ENCODE results near the gene RBMS3. TPM values are rescaled to one million over a fixed set of nuclear protein-coding genes. Genes with fewer than 3 reads are reported as not detected.
A peak's percentile ranks its signal among the peaks of the same experiment; 100 is the strongest.

The RBMS3 gene
- total and polyA plus RNA-seq, 4 donors, result 26.8 to 203 (median 94.8) TPM

GRCh38 chr3:29363110-29363509 is 82.2 kb downstream of the RBMS3 start:
- no peak for ATAC-seq (ENCODE audit: low FRiP score)
- WGBS, 2 donors, result 0 to 4% methylated on average over 2 of the region's 2 CpGs
- Histone ChIP-seq H3K27me3 (ENCODE audit: control insufficient read depth in 1 of 2, insufficient read depth in 2 of 2, low read length in 1 of 2) (no peaks in the 10 kb centered on the region), H3K4me1 (ENCODE audit: control insufficient read depth in 1 of 2, insufficient read depth in 2 of 2, low read length in 2 of 2) (peaks cover 3% of the 10 kb centered on the region in 2 donors), H3K27ac (ENCODE audit: low read depth in 1 of 2, low read length in 2 of 2) (peak overlapping the region in 1 of 2 donors; percentile 48), H3K36me3 (ENCODE audit: control insufficient read depth in 1 of 2, insufficient read depth in 2 of 2, low read length in 1 of 2) (no peaks in the 10 kb centered on the region), H3K9me3 (ENCODE audit: control insufficient read depth, low read length) (no peaks in the 10 kb centered on the region), H3K4me3 (ENCODE audit: low read length in 2 of 2) (no peak overlapping the region)
- DNase-seq, result no peak
- intact Hi-C loops (cut with DNase I), result no loop called here

GRCh38 chr3:29370021-29370420 is 89.2 kb downstream of the RBMS3 start:
- Histone ChIP-seq H3K4me3 (ENCODE audit: low read length in 2 of 2) (no peak overlapping the region), H3K4me1 (ENCODE audit: control insufficient read depth in 1 of 2, insufficient read depth in 2 of 2, low read length in 2 of 2) (peaks cover 2 to 6% of the 10 kb centered on the region in 2 donors), H3K27me3 (ENCODE audit: control insufficient read depth in 1 of 2, insufficient read depth in 2 of 2, low read length in 1 of 2) (no peaks in the 10 kb centered on the region), H3K9me3 (ENCODE audit: control insufficient read depth, low read length) (no peaks in the 10 kb centered on the region), H3K36me3 (ENCODE audit: control insufficient read depth in 1 of 2, insufficient read depth in 2 of 2, low read length in 1 of 2) (no peaks in the 10 kb centered on the region), H3K27ac (ENCODE audit: low read depth in 1 of 2, low read length in 2 of 2) (no peak overlapping the region)
- 82 to 89% methylated on average over 4 of the region's 4 CpGs for WGBS, 2 donors
- intact Hi-C loops (cut with DNase I), result no loop called here
- no peak for ATAC-seq (ENCODE audit: low FRiP score)
- DNase-seq, result no peak

GRCh38 chr3:29370476-29371420 is 89.9 kb downstream of the RBMS3 start:
- DNase-seq (no peak), ATAC-seq (ENCODE audit: low FRiP score) (no peak)
- H3K36me3 ChIP-seq (ENCODE audit: control insufficient read depth in 1 of 2, insufficient read depth in 2 of 2, low read length in 1 of 2), result no peaks in the 10 kb centered on the region
- 33 to 61% methylated on average over 4 of the region's 4 CpGs for WGBS, 2 donors
- no peak overlapping the region for H3K4me3 ChIP-seq (ENCODE audit: low read length in 2 of 2)
- H3K27ac ChIP-seq (ENCODE audit: low read depth in 1 of 2, low read length in 2 of 2), result no peak overlapping the region
- intact Hi-C loops (cut with DNase I), result no loop called here
- no peaks in the 10 kb centered on the region for H3K9me3 ChIP-seq (ENCODE audit: control insufficient read depth, low read length)
- H3K4me1 ChIP-seq (ENCODE audit: control insufficient read depth in 1 of 2, insufficient read depth in 2 of 2, low read length in 2 of 2), result peaks cover 2% of the 10 kb centered on the region in 2 donors
- no peaks in the 10 kb centered on the region for H3K27me3 ChIP-seq (ENCODE audit: control insufficient read depth in 1 of 2, insufficient read depth in 2 of 2, low read length in 1 of 2)

- no peak for DNase-seq
- peaks cover 2% of the 10 kb centered on the region in 2 donors for H3K4me1 ChIP-seq (ENCODE audit: control insufficient read depth in 1 of 2, insufficient read depth in 2 of 2, low read length in 2 of 2)
- ATAC-seq (ENCODE audit: low FRiP score), result no peak
- H3K27ac ChIP-seq (ENCODE audit: low read depth in 1 of 2, low read length in 2 of 2), result no peak overlapping the region
- intact Hi-C loops (cut with DNase I), result no loop called here
- no peaks in the 10 kb centered on the region for H3K9me3 ChIP-seq (ENCODE audit: control insufficient read depth, low read length)
- no peaks in the 10 kb centered on the region for H3K27me3 ChIP-seq (ENCODE audit: control insufficient read depth in 1 of 2, insufficient read depth in 2 of 2, low read length in 1 of 2)
- no peak overlapping the region for H3K4me3 ChIP-seq (ENCODE audit: low read length in 2 of 2)
- no peaks in the 10 kb centered on the region for H3K36me3 ChIP-seq (ENCODE audit: control insufficient read depth in 1 of 2, insufficient read depth in 2 of 2, low read length in 1 of 2)
Measured at GRCh38 chr3:29373131-29373680, 92.3 kb downstream of the RBMS3 start.

- Histone ChIP-seq H3K36me3 (ENCODE audit: control insufficient read depth in 1 of 2, insufficient read depth in 2 of 2, low read length in 1 of 2) (no peaks in the 10 kb centered on the region), H3K4me3 (ENCODE audit: low read length in 2 of 2) (no peak overlapping the region), H3K4me1 (ENCODE audit: control insufficient read depth in 1 of 2, insufficient read depth in 2 of 2, low read length in 2 of 2) (peaks cover 0 to 2% of the 10 kb centered on the region in 2 donors), H3K27me3 (ENCODE audit: control insufficient read depth in 1 of 2, insufficient read depth in 2 of 2, low read length in 1 of 2) (no peaks in the 10 kb centered on the region), H3K27ac (ENCODE audit: low read depth in 1 of 2, low read length in 2 of 2) (no peak overlapping the region), H3K9me3 (ENCODE audit: control insufficient read depth, low read length) (no peaks in the 10 kb centered on the region)
- no peak for DNase-seq
- intact Hi-C loops (cut with DNase I), result no loop called here
- no peak for ATAC-seq (ENCODE audit: low FRiP score)
Measured at GRCh38 chr3:29374226-29374625, 93.4 kb downstream of the RBMS3 start.

- DNase-seq (no peak), ATAC-seq (ENCODE audit: low FRiP score) (no peak)
- Histone ChIP-seq H3K9me3 (ENCODE audit: control insufficient read depth, low read length) (no peaks in the 10 kb centered on the region), H3K36me3 (ENCODE audit: control insufficient read depth in 1 of 2, insufficient read depth in 2 of 2, low read length in 1 of 2) (no peaks in the 10 kb centered on the region), H3K4me3 (ENCODE audit: low read length in 2 of 2) (no peak overlapping the region), H3K4me1 (ENCODE audit: control insufficient read depth in 1 of 2, insufficient read depth in 2 of 2, low read length in 2 of 2) (peaks cover 2 to 6% of the 10 kb centered on the region in 2 donors), H3K27ac (ENCODE audit: low read depth in 1 of 2, low read length in 2 of 2) (no peak overlapping the region), H3K27me3 (ENCODE audit: control insufficient read depth in 1 of 2, insufficient read depth in 2 of 2, low read length in 1 of 2) (no peaks in the 10 kb centered on the region)
- intact Hi-C loops (cut with DNase I), result no loop called here
Measured at GRCh38 chr3:29379097-29379496, 98.2 kb downstream of the RBMS3 start.

GRCh38 chr3:29381595-29381994 is 100.7 kb downstream of the RBMS3 start:
- Histone ChIP-seq H3K9me3 (ENCODE audit: control insufficient read depth, low read length) (no peaks in the 10 kb centered on the region), H3K4me3 (ENCODE audit: low read length in 2 of 2) (no peak overlapping the region), H3K4me1 (ENCODE audit: control insufficient read depth in 1 of 2, insufficient read depth in 2 of 2, low read length in 2 of 2) (peaks cover 5 to 10% of the 10 kb centered on the region in 2 donors), H3K27ac (ENCODE audit: low read depth in 1 of 2, low read length in 2 of 2) (peak overlapping the region; percentile 48 to 73), H3K27me3 (ENCODE audit: control insufficient read depth in 1 of 2, insufficient read depth in 2 of 2, low read length in 1 of 2) (no peaks in the 10 kb centered on the region), H3K36me3 (ENCODE audit: control insufficient read depth in 1 of 2, insufficient read depth in 2 of 2, low read length in 1 of 2) (no peaks in the 10 kb centered on the region)
- WGBS, 2 donors, result 35 to 40% methylated on average over 1 of the region's 1 CpG
- no peak for DNase-seq
- ATAC-seq (ENCODE audit: low FRiP score), result no peak
- intact Hi-C loops (cut with DNase I), result loop anchor here (5.0 to 10.0 kb wide), 2 partner anchors 44 to 97 kb away; partner anchors contain the start of gene RBMS3 (in 1 of the 2)

GRCh38 chr3:29382409-29382808 is 101.5 kb downstream of the RBMS3 start:
- Histone ChIP-seq H3K9me3 (ENCODE audit: control insufficient read depth, low read length) (no peaks in the 10 kb centered on the region), H3K4me1 (ENCODE audit: control insufficient read depth in 1 of 2, insufficient read depth in 2 of 2, low read length in 2 of 2) (peaks cover 5 to 10% of the 10 kb centered on the region in 2 donors), H3K27me3 (ENCODE audit: control insufficient read depth in 1 of 2, insufficient read depth in 2 of 2, low read length in 1 of 2) (no peaks in the 10 kb centered on the region), H3K36me3 (ENCODE audit: control insufficient read depth in 1 of 2, insufficient read depth in 2 of 2, low read length in 1 of 2) (no peaks in the 10 kb centered on the region), H3K27ac (ENCODE audit: low read depth in 1 of 2, low read length in 2 of 2) (peak overlapping the region in 1 of 2 donors; percentile 84), H3K4me3 (ENCODE audit: low read length in 2 of 2) (no peak overlapping the region)
- intact Hi-C loops (cut with DNase I), result loop anchor here (5.0 to 10.0 kb wide), 2 partner anchors 45 to 98 kb away; partner anchors contain the start of gene RBMS3 (in 1 of the 2)
- DNase-seq (no peak), ATAC-seq (ENCODE audit: low FRiP score) (peak; percentile 37)
- 18 to 19% methylated on average over 6 of the region's 6 CpGs for WGBS, 2 donors
